Gastrocnemius medialis (tissue), 4 donors: Measurements from ENCODE around the gene ATXN7L2. TPM values are rescaled to one million over a fixed set of nuclear protein-coding genes. Genes with fewer than 3 reads are reported as not detected.

Source experiments
- ATAC-seq, 2 donors: fragments of 150-250 bp; one replicate each; pipeline ENCODE4 v1.9.1; 2016
- DNase-seq, 2 donors: peaks; one replicate each; pipeline ENCODE4 v3.0.0-alpha.2; 2019
- H3K27ac ChIP-seq, 4 donors: fragments of 200-600 bp; sonication (generic); 1 replicate in 1 of 4; 2 replicates in 3 of 4; pipeline ENCODE4 v1.5.1; 2016 to 2018; ENCODE audit warnings: mild to moderate bottlenecking in 2 of 4, moderate library complexity in 1 of 4
- H3K27me3 ChIP-seq, 3 donors: fragments of 200-600 bp; sonication (generic) in 2 of 3; 1 replicate in 1 of 3; 2 replicates in 2 of 3; pipeline versions ENCODE4 v1.5.1 to v1.6.0; 2016 to 2019; ENCODE audit warnings: mild to moderate bottlenecking in 1 of 3, moderate library complexity in 1 of 3
- H3K36me3 ChIP-seq, 2 donors: fragments of 200-600 bp; sonication (generic) in 1 of 2; one replicate each; pipeline ENCODE4 v1.5.1; 2017 to 2018
- H3K4me1 ChIP-seq, 2 donors: fragments of 200-600 bp; sonication (generic) in 1 of 2; one replicate each; pipeline ENCODE4 v1.5.1; 2016 to 2017; ENCODE audit warnings: mild to moderate bottlenecking in 2 of 2
- H3K4me3 ChIP-seq, 4 donors: fragments of 200-600 bp; sonication (generic) in 3 of 4; 1 replicate in 1 of 4; 2 replicates in 3 of 4; pipeline ENCODE4 v1.5.1; 2016 to 2019; ENCODE audit warnings: mild to moderate bottlenecking in 2 of 4
- H3K9me3 ChIP-seq, 3 donors: fragments of 200-600 bp; sonication (generic) in 2 of 3; 1 replicate in 1 of 3; 2 replicates in 2 of 3; pipeline ENCODE4 v1.5.1; 2016 to 2019
- POLR2A ChIP-seq, 2 donors: fragments of 450-650 bp; IDR thresholded peaks; one replicate each; pipeline ENCODE4 v1.6.1; 2017; ENCODE audit warnings: antibody characterized with exemption in 2 of 2, mild to moderate bottlenecking in 2 of 2, moderate library complexity in 2 of 2
- in situ Hi-C, 4 donors: fragments of 200-750 bp; cut with MboI; loops; one replicate each; pipeline versions ENCODE4 v1.15.0 to v1.8.0; 2017; ENCODE audit warnings: low sequenced_read_pairs in 4 of 4
- intact Hi-C: fragments of 100-400 bp; cut with DNase I; formaldehyde crosslinking; loops from one replicate; pipeline ENCODE4 v1.15.1; 2023; ENCODE audit warnings: low total_unique reads
- total RNA-seq, 4 donors: library from RNA; depleted of rRNA; stranded (reverse); fragments of >200 nt; gene quantifications; one replicate each; pipeline versions ENCODE4 v1.1.0 to v1.2.3, GENCODE V29; 2016
- TF ChIP-seq, protein P1 (sequence below), 5 experiments: fragments of 450-650 bp in 3 of 5; fragments of 200-600 bp in 2 of 5; sonication (generic) in 2 of 5; IDR thresholded peaks in 4 of 5; conservative IDR thresholded peaks in 1 of 5; 1 replicate in 4 of 5; 2 replicates in 1 of 5; pipeline ENCODE4 v1.5.1; 2016 to 2019; ENCODE audit warnings: antibody characterized with exemption in 5 of 5, mild to moderate bottlenecking in 3 of 5, moderate library complexity in 3 of 5

ATXN7L2 gene
- total RNA-seq, 4 donors from 2014 or later: 2.1 to 12.1 (median 6.5) TPM

DNA sequence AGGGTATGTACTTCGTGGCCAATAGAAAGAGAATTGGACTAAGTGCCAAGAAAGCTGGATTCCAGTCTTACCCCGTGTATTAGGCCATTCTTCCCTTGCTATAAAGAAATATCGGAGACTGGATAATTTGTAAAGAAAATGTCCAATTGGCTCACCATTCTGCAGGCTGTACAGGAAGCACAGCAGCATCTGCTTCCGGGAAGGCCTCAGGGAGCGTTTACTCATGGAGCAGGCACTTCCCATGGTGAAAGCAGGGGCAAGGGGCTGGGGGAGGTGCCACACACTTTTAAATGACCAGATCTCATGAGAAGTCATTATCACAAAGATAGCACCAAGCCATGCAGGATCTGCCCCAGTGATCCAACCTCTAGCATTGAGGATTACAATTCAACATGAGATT is 33.6 kb downstream of the ATXN7L2 start:
- no peaks in the 10 kb centered on the region for H3K9me3 ChIP-seq
- no peaks in the 10 kb centered on the region for H3K4me1 ChIP-seq
- H3K4me3 ChIP-seq: no peak overlapping the region
- intact Hi-C loops (no loop called here), in situ Hi-C loops (no loop called here)
- no peaks in the 10 kb centered on the region for H3K36me3 ChIP-seq
- no peak overlapping the region for H3K27ac ChIP-seq
- ATAC-seq (no peak), DNase-seq (no peak)
- no peaks in the 10 kb centered on the region for H3K27me3 ChIP-seq
- no peak for TF ChIP-seq POLR2A (IDR thresholded peaks at IDR 0.05)
- TF ChIP-seq, protein P1, sequence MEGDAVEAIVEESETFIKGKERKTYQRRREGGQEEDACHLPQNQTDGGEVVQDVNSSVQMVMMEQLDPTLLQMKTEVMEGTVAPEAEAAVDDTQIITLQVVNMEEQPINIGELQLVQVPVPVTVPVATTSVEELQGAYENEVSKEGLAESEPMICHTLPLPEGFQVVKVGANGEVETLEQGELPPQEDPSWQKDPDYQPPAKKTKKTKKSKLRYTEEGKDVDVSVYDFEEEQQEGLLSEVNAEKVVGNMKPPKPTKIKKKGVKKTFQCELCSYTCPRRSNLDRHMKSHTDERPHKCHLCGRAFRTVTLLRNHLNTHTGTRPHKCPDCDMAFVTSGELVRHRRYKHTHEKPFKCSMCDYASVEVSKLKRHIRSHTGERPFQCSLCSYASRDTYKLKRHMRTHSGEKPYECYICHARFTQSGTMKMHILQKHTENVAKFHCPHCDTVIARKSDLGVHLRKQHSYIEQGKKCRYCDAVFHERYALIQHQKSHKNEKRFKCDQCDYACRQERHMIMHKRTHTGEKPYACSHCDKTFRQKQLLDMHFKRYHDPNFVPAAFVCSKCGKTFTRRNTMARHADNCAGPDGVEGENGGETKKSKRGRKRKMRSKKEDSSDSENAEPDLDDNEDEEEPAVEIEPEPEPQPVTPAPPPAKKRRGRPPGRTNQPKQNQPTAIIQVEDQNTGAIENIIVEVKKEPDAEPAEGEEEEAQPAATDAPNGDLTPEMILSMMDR (IDR thresholded peaks at IDR 0.05 in 4 of 5, conservative IDR thresholded peaks at IDR 0.05 in 1 of 5): no peak

DNA sequence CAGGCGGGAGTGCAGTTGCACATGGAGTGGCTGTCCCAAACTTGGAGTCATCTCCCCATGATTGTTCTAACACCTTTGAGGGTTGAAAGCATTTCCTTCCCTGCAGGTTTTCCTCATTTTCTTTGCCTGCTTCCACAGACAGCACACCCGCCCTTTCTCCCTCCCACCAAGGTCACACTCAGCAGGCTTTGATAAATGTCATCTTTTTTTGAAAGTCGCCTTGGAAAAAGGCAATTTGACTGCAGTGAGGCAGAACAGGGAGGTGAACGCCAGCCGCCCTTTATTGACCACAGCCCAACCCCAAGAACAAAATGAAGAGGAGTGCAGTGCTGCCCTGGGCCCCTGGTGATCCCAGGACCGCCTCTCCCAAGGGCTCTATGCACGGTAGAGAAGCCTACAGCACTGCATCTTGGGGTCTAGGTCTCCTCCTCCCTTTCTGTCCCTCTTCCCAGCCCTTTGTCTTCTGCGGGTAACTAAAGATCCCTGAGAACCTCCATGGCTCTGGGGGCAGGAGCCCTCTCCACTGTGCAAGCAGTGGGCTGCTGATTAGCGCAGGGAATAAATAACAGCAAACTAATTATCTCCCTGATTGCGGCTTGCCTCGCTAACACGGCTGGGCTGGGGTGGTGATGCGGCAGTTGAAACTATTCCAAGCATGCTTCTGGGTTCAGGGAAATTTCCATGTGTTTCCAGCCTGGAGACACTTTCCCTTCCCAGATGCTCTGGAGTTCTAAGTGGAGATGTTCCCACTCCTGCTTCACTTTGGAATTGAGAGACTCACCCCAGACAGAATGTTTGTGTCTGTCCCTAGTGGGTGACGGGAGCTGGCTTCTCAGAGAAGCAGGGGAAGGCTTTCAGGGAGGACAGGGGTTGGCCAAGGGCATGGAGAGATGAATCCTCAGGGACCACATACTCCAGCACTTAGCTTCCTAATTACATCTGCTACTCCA is 37.6 kb downstream of the ATXN7L2 start:
- H3K27me3 ChIP-seq: no peaks in the 10 kb centered on the region
- H3K4me1 ChIP-seq: no peaks in the 10 kb centered on the region
- in situ Hi-C loops: no loop called here
- DNase-seq: no peak
- no peak overlapping the region for H3K27ac ChIP-seq
- intact Hi-C loops: no loop called here
- no peak for ATAC-seq
- H3K4me3 ChIP-seq: no peak overlapping the region
- H3K9me3 ChIP-seq: no peaks in the 10 kb centered on the region
- no peak for TF ChIP-seq POLR2A (IDR thresholded peaks at IDR 0.05)
- TF ChIP-seq, protein P1 (IDR thresholded peaks at IDR 0.05 in 4 of 5, conservative IDR thresholded peaks at IDR 0.05 in 1 of 5): no peak
- H3K36me3 ChIP-seq: no peaks in the 10 kb centered on the region

DNA sequence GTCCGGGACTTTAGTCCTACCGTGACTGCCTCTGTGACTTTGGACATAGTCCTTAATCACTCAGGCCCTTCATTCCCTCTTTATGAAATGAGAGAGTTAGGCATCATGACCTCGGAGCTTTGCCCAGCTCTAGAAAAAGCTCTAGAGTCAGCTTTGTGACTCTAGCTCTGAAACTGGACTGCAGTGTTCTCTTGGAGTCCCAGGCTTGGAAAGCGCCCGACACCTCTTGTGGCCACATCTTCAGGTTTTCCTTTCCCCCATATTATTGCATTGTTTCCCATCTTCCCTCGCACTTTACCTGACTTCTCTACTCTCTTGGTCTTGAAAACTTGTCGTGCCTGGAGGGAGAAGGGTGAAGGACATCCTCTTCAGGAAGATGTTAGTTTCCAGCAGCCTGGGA is 38.3 kb downstream of the ATXN7L2 start:
- Histone ChIP-seq H3K4me1 (no peaks in the 10 kb centered on the region), H3K9me3 (no peaks in the 10 kb centered on the region), H3K36me3 (no peaks in the 10 kb centered on the region), H3K27me3 (no peaks in the 10 kb centered on the region), H3K27ac (no peak overlapping the region), H3K4me3 (no peak overlapping the region)
- in situ Hi-C loops: no loop called here
- intact Hi-C loops: no loop called here
- ATAC-seq (no peak), DNase-seq (no peak)
- no peak for TF ChIP-seq POLR2A (IDR thresholded peaks at IDR 0.05)
- TF ChIP-seq, protein P1 (IDR thresholded peaks at IDR 0.05 in 4 of 5, conservative IDR thresholded peaks at IDR 0.05 in 1 of 5): no peak

DNA sequence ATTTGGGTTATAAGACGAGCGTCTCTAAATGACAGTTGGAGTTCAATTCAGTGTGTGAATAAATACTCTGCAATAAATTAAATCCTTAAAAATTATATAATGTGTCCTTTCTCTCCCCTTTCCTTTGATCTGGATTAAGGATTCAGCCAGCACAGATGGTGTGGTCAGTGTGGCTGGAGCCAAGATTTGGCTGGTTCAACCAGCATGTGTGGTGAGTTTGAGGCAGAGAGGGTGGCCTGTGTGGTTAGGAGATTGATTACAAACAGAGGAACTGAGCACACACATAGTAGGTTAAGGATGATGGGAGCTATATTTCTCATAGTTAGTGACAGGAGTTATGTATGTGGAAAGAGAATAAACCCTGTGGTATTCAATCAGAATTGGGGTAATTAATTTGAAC is 40.0 kb downstream of the ATXN7L2 start:
- TF ChIP-seq, protein P1 (IDR thresholded peaks at IDR 0.05 in 4 of 5, conservative IDR thresholded peaks at IDR 0.05 in 1 of 5): no peak
- no peak for TF ChIP-seq POLR2A (IDR thresholded peaks at IDR 0.05)
- in situ Hi-C loops: no loop called here
- intact Hi-C loops: no loop called here
- Histone ChIP-seq H3K4me3 (no peak overlapping the region), H3K4me1 (no peaks in the 10 kb centered on the region), H3K27me3 (no peaks in the 10 kb centered on the region), H3K36me3 (no peaks in the 10 kb centered on the region), H3K27ac (no peak overlapping the region), H3K9me3 (no peaks in the 10 kb centered on the region)
- ATAC-seq: no peak
- no peak for DNase-seq
